Fibroblast of lung (primary cell): ENCODE measurements around the gene ENTPD7.

Experiments used
- CTCF ChIP-seq, 2 donors: IDR thresholded peaks in 1 of 2; conservative IDR thresholded peaks in 1 of 2; 1 replicate in 1 of 2; 2 replicates in 1 of 2; pipeline ENCODE4 v1.5.1; 2011 to 2012; ENCODE audit warnings: low read length in 2 of 2, control low read depth in 1 of 2, inconsistent platforms in 1 of 2, low read depth in 1 of 2, mild to moderate bottlenecking in 1 of 2
- EZH2 ChIP-seq: IDR thresholded peaks from 2 replicates; pipeline ENCODE4 v1.5.1; 2012; ENCODE audit warnings: low read length, control low read depth, mild to moderate bottlenecking; ENCODE audit errors: missing control alignments

- TF ChIP-seq EZH2 (no peak), CTCF (conservative IDR thresholded peaks at IDR 0.05 in 1 of 2, IDR thresholded peaks at IDR 0.05 in 1 of 2; ENCODE audit: low read depth in 1 of 2, low read length in 2 of 2) (no peak)
These were observed 72.2 kb downstream of the ENTPD7 start for GRCh38 chr10:99731306-99732032.
